PFSK-1 (cell line): ENCODE results near the gene PRR33.
A peak's percentile ranks its signal among the peaks of the same experiment; 100 is the strongest.

Experiments
- FOXP2 ChIP-seq: optimal IDR thresholded peaks from 2 replicates; pipeline ENCODE3; 2011; ENCODE audit warnings: borderline replicate concordance, control low read depth, inconsistent platforms; ENCODE audit not compliant: insufficient read depth; ENCODE audit errors: extremely low read length, extremely low read depth
- POLR2AphosphoS5 ChIP-seq: IDR thresholded peaks from 2 replicates; pipeline ENCODE4 v1.6.1; 2012; ENCODE audit warnings: low read depth, mild to moderate bottlenecking, control low read depth, low read length, moderate library complexity
- SIN3A ChIP-seq: IDR thresholded peaks from 2 replicates; pipeline ENCODE4 v1.6.1; 2012; ENCODE audit warnings: mild to moderate bottlenecking, low read length, moderate library complexity, borderline replicate concordance; ENCODE audit not compliant: insufficient read depth
- TAF1 ChIP-seq: IDR thresholded peaks from 2 replicates; pipeline ENCODE4 v1.6.1; 2012; ENCODE audit warnings: low read length, control low read depth, borderline replicate concordance; ENCODE audit not compliant: insufficient read depth
- TF ChIP-seq, protein P1 (sequence below), 2 experiments: IDR thresholded peaks; 2 replicates each; pipeline versions ENCODE4 v1.6.1 to v1.8.0; 2011 to 2012; ENCODE audit warnings: low read depth in 2 of 2, low read length in 2 of 2, control low read depth in 1 of 2, inconsistent platforms in 1 of 2, mild to moderate bottlenecking in 1 of 2, moderate library complexity in 1 of 2; ENCODE audit not compliant: insufficient read depth in 1 of 2

The PRR33 gene

DNA sequence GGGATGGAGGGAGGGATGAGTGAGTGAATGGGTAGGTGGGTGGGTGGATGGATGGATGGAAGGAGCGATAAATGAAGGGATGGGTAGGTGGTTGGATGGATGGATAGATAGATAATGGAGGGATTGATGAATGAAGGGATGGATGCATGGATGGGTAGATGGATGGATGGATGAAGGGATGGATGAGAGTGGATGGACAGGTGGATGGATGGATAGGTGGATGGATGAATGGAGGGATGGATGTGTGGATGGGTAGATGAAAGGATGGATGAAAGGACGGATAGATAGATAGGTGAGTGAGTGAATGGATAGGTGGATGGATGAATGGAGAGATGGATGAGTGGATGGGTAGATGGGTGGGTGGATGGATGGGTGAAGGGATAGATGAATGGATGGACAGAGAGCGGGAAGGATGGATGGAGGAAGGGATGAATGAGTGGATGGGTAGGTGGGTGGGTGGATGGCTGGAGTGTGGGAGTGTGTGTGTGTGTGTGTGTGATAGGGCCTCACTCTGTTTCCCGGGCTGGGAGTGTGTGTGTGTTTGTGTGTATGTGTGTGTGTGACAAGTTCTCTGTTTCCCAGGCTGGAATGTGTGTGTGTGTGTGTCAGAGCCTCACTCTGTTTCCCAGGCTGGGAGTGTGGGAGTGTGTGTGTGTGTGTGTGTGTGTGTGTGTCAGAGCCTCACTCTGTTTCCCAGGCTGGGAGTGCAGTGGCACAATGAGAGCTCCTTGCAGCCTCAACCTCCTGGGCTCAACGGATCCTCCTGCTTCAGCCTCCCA is 2.1 kb upstream of the PRR33 start:
- TF ChIP-seq POLR2AphosphoS5 (no peak), SIN3A (no peak), FOXP2 (no peak), TAF1 (no peak)
- TF ChIP-seq, protein P1, sequence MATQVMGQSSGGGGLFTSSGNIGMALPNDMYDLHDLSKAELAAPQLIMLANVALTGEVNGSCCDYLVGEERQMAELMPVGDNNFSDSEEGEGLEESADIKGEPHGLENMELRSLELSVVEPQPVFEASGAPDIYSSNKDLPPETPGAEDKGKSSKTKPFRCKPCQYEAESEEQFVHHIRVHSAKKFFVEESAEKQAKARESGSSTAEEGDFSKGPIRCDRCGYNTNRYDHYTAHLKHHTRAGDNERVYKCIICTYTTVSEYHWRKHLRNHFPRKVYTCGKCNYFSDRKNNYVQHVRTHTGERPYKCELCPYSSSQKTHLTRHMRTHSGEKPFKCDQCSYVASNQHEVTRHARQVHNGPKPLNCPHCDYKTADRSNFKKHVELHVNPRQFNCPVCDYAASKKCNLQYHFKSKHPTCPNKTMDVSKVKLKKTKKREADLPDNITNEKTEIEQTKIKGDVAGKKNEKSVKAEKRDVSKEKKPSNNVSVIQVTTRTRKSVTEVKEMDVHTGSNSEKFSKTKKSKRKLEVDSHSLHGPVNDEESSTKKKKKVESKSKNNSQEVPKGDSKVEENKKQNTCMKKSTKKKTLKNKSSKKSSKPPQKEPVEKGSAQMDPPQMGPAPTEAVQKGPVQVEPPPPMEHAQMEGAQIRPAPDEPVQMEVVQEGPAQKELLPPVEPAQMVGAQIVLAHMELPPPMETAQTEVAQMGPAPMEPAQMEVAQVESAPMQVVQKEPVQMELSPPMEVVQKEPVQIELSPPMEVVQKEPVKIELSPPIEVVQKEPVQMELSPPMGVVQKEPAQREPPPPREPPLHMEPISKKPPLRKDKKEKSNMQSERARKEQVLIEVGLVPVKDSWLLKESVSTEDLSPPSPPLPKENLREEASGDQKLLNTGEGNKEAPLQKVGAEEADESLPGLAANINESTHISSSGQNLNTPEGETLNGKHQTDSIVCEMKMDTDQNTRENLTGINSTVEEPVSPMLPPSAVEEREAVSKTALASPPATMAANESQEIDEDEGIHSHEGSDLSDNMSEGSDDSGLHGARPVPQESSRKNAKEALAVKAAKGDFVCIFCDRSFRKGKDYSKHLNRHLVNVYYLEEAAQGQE (IDR thresholded peaks at IDR 0.05; ENCODE audit: insufficient read depth in 1 of 2, low read depth in 2 of 2, low read length in 2 of 2), result no peak

DNA sequence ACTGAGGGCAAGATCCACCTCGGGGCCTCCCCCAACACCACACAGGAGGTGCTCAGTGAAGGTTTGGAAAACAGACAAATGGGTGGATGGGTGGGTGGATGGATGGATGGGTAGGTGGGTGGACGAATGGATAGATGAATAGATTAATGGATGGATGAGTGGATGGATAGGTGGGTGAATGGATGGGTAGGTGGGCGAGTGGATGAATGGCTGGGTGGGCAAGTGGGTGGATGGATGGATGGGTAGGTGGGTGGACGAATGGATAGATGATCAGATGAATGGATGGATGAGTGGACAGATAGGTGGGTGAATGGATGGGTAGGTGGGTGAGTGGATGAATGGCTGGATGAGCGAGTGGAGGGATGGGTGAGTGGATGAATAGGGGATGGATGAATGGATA is 863 bp upstream of the PRR33 start:
- no peak for TF ChIP-seq SIN3A

DNA sequence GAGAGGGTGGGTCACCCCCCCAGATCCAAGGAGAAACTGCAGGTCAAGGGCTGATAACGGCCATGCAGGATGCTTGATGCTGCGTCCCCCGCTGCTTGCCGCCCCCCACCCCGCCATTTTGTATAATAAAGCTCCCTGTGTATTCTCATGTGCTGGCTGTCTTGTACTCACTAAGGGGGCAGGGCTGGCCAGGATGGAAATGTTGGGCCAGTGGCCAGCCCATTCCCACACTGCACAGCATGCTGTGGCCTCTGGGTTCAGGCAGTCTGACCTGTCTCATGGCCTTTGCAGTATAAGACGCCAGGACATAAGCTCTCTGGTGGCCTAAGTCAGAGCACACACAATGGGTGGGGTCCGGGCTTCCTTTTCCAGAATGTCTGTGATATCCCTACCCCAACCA is 421 bp upstream of the PRR33 start:
- TF ChIP-seq SIN3A, result no peak
- TF ChIP-seq, protein P1 (IDR thresholded peaks at IDR 0.05; ENCODE audit: insufficient read depth in 1 of 2, low read depth in 2 of 2, low read length in 2 of 2), result no peak
- no peak for TF ChIP-seq FOXP2
- TF ChIP-seq POLR2AphosphoS5, result no peak
- TF ChIP-seq TAF1, result no peak

DNA sequence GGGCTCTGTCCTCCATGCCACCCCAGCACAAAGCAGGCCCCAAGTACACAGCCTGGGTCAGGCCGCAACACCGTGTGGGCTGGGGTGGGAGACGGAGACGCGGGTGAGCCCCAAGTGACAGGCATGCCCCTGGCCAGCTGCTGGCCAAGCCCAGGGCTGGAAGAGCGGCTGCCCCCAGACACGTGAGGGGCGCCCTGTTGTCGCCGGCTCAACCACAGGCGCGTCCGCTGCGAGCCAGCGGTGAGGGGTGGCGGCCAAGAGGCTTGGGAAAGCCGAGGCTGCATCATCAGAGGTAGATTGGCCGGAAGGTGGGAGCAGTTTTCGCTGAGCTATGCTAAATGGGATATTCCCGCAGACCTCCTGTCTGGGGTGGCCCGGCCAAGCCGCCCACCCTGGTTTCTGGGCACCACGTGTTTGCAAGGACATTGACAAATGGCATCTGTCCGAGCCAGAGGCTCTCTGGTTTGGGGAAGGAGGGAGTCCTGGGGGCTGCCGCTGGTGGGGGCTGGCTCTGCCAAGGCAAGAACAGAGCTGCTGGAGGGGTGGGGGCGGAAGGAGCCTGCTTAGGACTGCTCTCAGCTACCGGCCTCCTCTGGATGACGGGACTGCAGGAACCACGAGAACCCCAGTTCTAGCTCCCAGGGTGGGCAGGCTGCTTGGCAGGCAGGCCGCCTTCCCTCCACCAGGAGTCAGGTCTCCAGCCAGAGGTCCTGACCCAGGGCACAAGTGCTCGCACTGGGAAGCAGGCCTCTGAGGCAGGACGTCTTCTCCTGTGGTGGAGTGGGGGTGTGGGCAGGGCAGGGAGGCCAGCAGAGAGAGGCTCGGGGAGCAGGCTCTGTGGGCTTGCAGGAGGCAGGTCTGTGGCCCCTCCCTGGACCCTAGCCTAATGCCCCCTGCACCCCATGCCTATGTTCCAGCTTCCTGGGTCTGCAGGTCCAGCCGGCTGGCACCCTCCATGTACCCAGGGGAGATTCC is 552 bp downstream of the PRR33 start:
- TF ChIP-seq TAF1, result no peak
- TF ChIP-seq, protein P1 (IDR thresholded peaks at IDR 0.05; ENCODE audit: insufficient read depth in 1 of 2, low read depth in 2 of 2, low read length in 2 of 2), result no peak
- TF ChIP-seq POLR2AphosphoS5, result peak; percentile 17; the same call in 1 of the 2 replicates
- TF ChIP-seq SIN3A, result no peak

DNA sequence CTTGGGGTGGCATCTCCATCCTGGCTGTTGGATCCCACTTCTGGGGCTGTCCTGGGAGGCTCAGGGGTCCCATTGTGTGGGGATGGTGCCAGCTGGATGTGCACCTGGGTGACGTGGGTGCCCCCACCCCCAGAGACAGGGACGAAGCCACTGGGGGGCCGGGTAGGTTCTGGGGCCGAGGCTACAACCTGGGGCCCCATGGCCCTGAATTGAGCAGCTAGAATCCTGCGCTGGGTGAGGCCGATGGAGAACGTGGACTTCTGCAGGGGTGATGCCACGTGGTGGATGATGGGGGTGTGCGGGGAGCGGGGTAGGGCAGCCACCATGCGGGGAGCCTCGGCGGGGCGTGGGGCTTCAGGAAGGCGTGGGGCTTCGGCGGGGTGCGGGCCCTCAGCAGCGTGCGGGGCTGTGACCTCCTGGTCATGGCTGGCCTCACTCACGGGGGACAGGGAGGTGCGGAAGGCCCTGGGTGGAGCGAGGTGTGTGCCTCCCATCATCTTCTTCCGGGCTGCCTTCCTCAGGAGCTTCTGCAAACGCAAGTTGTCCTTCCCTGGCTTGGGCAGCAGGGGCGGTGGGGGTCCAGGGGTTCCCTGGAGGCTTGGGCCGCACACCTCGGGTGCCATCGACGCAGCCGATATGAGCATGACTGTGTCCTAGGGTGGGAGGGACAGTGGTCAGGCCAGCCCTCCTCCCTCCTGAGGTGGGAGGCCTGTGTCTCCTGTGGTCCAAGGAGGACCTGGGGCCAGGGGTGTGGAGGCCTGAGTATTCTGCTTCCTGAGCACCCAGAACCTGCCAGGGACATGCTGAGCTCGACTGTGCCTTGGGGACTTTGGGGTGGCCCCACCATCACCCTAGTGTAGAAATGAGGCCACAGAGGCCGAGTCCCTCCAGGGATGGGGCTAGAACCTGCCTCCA is 1.5 kb downstream of the PRR33 start:
- TF ChIP-seq SIN3A (no peak), TAF1 (no peak), FOXP2 (no peak), POLR2AphosphoS5 (no peak)
- TF ChIP-seq, protein P1 (IDR thresholded peaks at IDR 0.05; ENCODE audit: insufficient read depth in 1 of 2, low read depth in 2 of 2, low read length in 2 of 2), result no peak
